WTC11 (cell line): Measurements from ENCODE around the gene PABPC3. TPM values are rescaled to one million over a fixed set of nuclear protein-coding genes. Genes with fewer than 3 reads are reported as not detected.
A peak's percentile ranks its signal among the peaks of the same experiment; 100 is the strongest.

Source experiments
- ATAC-seq: fragments of 200-7000 bp; cut with Tn5 transposase; 2 replicates; pipeline ENCODE4 v1.10.0; 2021; ENCODE audit warnings: mild to moderate bottlenecking, moderate library complexity
- CTCF ChIA-PET: fragments of 300-600 bp; sonication (Branson Sonifier 250); formaldehyde crosslinking; loops from one replicate; lab custom pipeline; 2021; ENCODE audit warnings: antibody characterized with exemption; lab: Charles Lee
- POLR2A ChIA-PET: fragments of 350-600 bp; sonication (Branson Sonifier 250); formaldehyde crosslinking; loops from one replicate; lab custom pipeline; 2021; ENCODE audit warnings: antibody characterized with exemption; lab: Charles Lee
- DNase-seq: peaks from one replicate; pipeline ENCODE4 v3.0.0; 2021; ENCODE audit warnings: low spot score
- H3K27ac Mint-ChIP-seq: 2 replicates; pipeline ENCODE4 v1.8.0; 2021; ENCODE audit warnings: mixed read lengths
- H3K27me3 Mint-ChIP-seq: 2 replicates; pipeline ENCODE4 v1.8.0; 2021; ENCODE audit warnings: low read depth, mild to moderate bottlenecking, moderate library complexity, mixed read lengths
- H3K36me3 Mint-ChIP-seq: 2 replicates; pipeline ENCODE4 v1.8.0; 2021; ENCODE audit warnings: mixed read lengths
- H3K4me1 Mint-ChIP-seq: 2 replicates; pipeline ENCODE4 v1.8.0; 2022; ENCODE audit warnings: mixed read lengths
- H3K4me3 Mint-ChIP-seq: 2 replicates; pipeline ENCODE4 v1.8.0; 2021; ENCODE audit warnings: mild to moderate bottlenecking, moderate library complexity, mixed read lengths
- H3K9me3 Mint-ChIP-seq: 2 replicates; pipeline ENCODE4 v1.8.0; 2021; ENCODE audit warnings: mixed read lengths
- CREB1 ChIP-seq: sonication (generic); formaldehyde crosslinking; IDR thresholded peaks from 2 replicates; pipeline ENCODE4 v1.8.0; 2023; ENCODE audit warnings: mild to moderate bottlenecking, missing genetic modification reagents
- ESRRA ChIP-seq: sonication (generic); formaldehyde crosslinking; IDR thresholded peaks from 2 replicates; pipeline ENCODE4 v1.8.1; 2022; ENCODE audit warnings: mild to moderate bottlenecking, missing genetic modification reagents, borderline replicate concordance
- GABPB1 ChIP-seq: sonication (generic); formaldehyde crosslinking; IDR thresholded peaks from 2 replicates; pipeline ENCODE4 v1.8.1; 2023; ENCODE audit warnings: mild to moderate bottlenecking, missing genetic modification reagents
- GTF2I ChIP-seq: fragments of 250-450 bp; sonication (Bioruptor Pico); conservative IDR thresholded peaks from 2 replicates; pipeline ENCODE4 v1.4.0; 2021; ENCODE audit warnings: mild to moderate bottlenecking
- NFE2L1 ChIP-seq: sonication (generic); formaldehyde crosslinking; IDR thresholded peaks from 2 replicates; pipeline ENCODE4 v1.8.1; 2023; ENCODE audit warnings: missing genetic modification reagents
- NFYB ChIP-seq: sonication (generic); formaldehyde crosslinking; conservative IDR thresholded peaks from 2 replicates; pipeline ENCODE4 v1.8.0; 2022; ENCODE audit warnings: low read depth, missing genetic modification reagents
- NR1H2 ChIP-seq: sonication (generic); formaldehyde crosslinking; IDR thresholded peaks from 2 replicates; pipeline ENCODE4 v1.9.0; 2021; ENCODE audit warnings: mild to moderate bottlenecking, moderate library complexity, missing genetic modification reagents
- RORB ChIP-seq: fragments of 250-450 bp; sonication (Bioruptor Pico); IDR thresholded peaks from 2 replicates; pipeline ENCODE4 v1.9.0; 2021; ENCODE audit warnings: mild to moderate bottlenecking
- SMAD3 ChIP-seq: sonication (generic); formaldehyde crosslinking; IDR thresholded peaks from 2 replicates; pipeline ENCODE4 v1.8.0; 2022; ENCODE audit warnings: missing genetic modification reagents, mild to moderate bottlenecking, borderline replicate concordance
- TCF7 ChIP-seq: sonication (generic); formaldehyde crosslinking; IDR thresholded peaks from 2 replicates; pipeline ENCODE4 v1.8.0; 2022; ENCODE audit warnings: mild to moderate bottlenecking, low read depth, missing genetic modification reagents, moderate library complexity
- ZBTB21 ChIP-seq: sonication (generic); formaldehyde crosslinking; IDR thresholded peaks from 2 replicates; pipeline ENCODE4 v1.8.1; 2023; ENCODE audit warnings: mild to moderate bottlenecking, missing genetic modification reagents, borderline replicate concordance
- ZNF232 ChIP-seq: sonication (generic); formaldehyde crosslinking; IDR thresholded peaks from 2 replicates; pipeline ENCODE4 v1.8.0; 2022; ENCODE audit warnings: mild to moderate bottlenecking, missing genetic modification reagents
- total RNA-seq: library from RNA; stranded (reverse); gene quantifications from 3 replicates; pipeline ENCODE4 v1.2.3, GENCODE V29; 2021
- TF ChIP-seq, protein P1 (sequence below): fragments of 200-600 bp; IDR thresholded peaks from 2 replicates; pipeline ENCODE4 v1.8.0; 2022; ENCODE audit warnings: antibody characterized with exemption
- TF ChIP-seq, protein P2 (sequence below): fragments of 250-450 bp; sonication (Bioruptor Pico); IDR thresholded peaks from 2 replicates; pipeline ENCODE4 v1.9.0; 2021; ENCODE audit warnings: mild to moderate bottlenecking
- TF ChIP-seq, protein P3 (sequence below): sonication (generic); formaldehyde crosslinking; conservative IDR thresholded peaks from 2 replicates; pipeline ENCODE4 v1.8.1; 2023; ENCODE audit warnings: mild to moderate bottlenecking, low read depth, missing genetic modification reagents, moderate library complexity
- TF ChIP-seq, protein P4 (sequence below): sonication (generic); formaldehyde crosslinking; IDR thresholded peaks from 2 replicates; pipeline ENCODE4 v1.8.0; 2022; ENCODE audit warnings: mild to moderate bottlenecking, missing genetic modification reagents
- TF ChIP-seq, protein P5 (sequence below): fragments of 250-450 bp; sonication (Bioruptor Pico); IDR thresholded peaks from 2 replicates; pipeline ENCODE4 v1.9.0; 2021; ENCODE audit warnings: mild to moderate bottlenecking, borderline replicate concordance
- TF ChIP-seq, protein P6 (sequence below): sonication (generic); formaldehyde crosslinking; IDR thresholded peaks from 2 replicates; pipeline ENCODE4 v1.8.0; 2022; ENCODE audit warnings: mild to moderate bottlenecking, missing genetic modification reagents
- TF ChIP-seq, protein P7 (sequence below): sonication (generic); formaldehyde crosslinking; IDR thresholded peaks from 2 replicates; pipeline ENCODE4 v1.8.0; 2023; ENCODE audit warnings: missing genetic modification reagents

The PABPC3 gene
- total RNA-seq, 1 experiment from 2014 or later, result 0.35 TPM

DNA sequence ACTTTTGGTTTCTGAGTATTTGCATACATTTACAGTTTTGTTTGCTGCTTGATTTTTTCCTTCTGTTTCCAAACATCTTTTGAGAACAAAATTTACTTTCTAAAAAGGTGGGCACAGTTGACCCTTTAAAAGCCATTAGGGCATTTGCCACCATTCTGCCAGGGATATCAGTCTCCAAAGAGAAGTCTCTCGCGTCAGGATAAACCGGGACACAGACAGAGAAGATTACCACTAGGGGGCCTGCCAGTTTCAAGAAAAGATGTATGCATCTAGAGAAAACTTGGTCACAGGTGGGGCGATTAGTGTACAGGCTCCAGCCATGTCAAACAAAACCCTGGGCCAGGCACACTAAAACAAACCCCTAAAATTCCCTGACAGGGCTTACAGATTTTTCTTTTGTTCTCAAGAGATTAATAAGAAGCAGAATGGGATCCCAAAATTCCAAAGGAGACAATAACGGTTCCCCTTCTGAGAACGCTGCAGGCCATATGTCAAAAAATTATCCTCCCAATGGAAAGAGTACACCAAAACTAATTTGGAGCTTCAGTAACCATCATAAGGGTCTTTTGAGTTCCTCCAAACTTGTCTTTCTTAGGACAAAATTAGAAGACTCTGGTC is 10.7 kb upstream of the PABPC3 start:
- Mint-ChIP-seq H3K27ac (no peak overlapping the region), H3K27me3 (no peaks in the 10 kb centered on the region), H3K9me3 (no peaks in the 10 kb centered on the region), H3K4me3 (no peak overlapping the region), H3K36me3 (no peaks in the 10 kb centered on the region), H3K4me1 (peaks cover 14% of the 10 kb centered on the region)
- TF ChIP-seq, protein P1, sequence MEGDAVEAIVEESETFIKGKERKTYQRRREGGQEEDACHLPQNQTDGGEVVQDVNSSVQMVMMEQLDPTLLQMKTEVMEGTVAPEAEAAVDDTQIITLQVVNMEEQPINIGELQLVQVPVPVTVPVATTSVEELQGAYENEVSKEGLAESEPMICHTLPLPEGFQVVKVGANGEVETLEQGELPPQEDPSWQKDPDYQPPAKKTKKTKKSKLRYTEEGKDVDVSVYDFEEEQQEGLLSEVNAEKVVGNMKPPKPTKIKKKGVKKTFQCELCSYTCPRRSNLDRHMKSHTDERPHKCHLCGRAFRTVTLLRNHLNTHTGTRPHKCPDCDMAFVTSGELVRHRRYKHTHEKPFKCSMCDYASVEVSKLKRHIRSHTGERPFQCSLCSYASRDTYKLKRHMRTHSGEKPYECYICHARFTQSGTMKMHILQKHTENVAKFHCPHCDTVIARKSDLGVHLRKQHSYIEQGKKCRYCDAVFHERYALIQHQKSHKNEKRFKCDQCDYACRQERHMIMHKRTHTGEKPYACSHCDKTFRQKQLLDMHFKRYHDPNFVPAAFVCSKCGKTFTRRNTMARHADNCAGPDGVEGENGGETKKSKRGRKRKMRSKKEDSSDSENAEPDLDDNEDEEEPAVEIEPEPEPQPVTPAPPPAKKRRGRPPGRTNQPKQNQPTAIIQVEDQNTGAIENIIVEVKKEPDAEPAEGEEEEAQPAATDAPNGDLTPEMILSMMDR, result peak; percentile 51
- TF ChIP-seq, protein P2, sequence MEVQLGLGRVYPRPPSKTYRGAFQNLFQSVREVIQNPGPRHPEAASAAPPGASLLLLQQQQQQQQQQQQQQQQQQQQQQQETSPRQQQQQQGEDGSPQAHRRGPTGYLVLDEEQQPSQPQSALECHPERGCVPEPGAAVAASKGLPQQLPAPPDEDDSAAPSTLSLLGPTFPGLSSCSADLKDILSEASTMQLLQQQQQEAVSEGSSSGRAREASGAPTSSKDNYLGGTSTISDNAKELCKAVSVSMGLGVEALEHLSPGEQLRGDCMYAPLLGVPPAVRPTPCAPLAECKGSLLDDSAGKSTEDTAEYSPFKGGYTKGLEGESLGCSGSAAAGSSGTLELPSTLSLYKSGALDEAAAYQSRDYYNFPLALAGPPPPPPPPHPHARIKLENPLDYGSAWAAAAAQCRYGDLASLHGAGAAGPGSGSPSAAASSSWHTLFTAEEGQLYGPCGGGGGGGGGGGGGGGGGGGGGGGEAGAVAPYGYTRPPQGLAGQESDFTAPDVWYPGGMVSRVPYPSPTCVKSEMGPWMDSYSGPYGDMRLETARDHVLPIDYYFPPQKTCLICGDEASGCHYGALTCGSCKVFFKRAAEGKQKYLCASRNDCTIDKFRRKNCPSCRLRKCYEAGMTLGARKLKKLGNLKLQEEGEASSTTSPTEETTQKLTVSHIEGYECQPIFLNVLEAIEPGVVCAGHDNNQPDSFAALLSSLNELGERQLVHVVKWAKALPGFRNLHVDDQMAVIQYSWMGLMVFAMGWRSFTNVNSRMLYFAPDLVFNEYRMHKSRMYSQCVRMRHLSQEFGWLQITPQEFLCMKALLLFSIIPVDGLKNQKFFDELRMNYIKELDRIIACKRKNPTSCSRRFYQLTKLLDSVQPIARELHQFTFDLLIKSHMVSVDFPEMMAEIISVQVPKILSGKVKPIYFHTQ, result no peak
- TF ChIP-seq, protein P3, sequence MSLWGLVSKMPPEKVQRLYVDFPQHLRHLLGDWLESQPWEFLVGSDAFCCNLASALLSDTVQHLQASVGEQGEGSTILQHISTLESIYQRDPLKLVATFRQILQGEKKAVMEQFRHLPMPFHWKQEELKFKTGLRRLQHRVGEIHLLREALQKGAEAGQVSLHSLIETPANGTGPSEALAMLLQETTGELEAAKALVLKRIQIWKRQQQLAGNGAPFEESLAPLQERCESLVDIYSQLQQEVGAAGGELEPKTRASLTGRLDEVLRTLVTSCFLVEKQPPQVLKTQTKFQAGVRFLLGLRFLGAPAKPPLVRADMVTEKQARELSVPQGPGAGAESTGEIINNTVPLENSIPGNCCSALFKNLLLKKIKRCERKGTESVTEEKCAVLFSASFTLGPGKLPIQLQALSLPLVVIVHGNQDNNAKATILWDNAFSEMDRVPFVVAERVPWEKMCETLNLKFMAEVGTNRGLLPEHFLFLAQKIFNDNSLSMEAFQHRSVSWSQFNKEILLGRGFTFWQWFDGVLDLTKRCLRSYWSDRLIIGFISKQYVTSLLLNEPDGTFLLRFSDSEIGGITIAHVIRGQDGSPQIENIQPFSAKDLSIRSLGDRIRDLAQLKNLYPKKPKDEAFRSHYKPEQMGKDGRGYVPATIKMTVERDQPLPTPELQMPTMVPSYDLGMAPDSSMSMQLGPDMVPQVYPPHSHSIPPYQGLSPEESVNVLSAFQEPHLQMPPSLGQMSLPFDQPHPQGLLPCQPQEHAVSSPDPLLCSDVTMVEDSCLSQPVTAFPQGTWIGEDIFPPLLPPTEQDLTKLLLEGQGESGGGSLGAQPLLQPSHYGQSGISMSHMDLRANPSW, result no peak
- TF ChIP-seq, protein P4, sequence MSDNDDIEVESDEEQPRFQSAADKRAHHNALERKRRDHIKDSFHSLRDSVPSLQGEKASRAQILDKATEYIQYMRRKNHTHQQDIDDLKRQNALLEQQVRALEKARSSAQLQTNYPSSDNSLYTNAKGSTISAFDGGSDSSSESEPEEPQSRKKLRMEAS (CRISPR knock-in tag), result no peak
- TF ChIP-seq GTF2I (CRISPR knock-in tag) (no peak), GABPB1 (CRISPR knock-in tag) (no peak)
- TF ChIP-seq, protein P5, sequence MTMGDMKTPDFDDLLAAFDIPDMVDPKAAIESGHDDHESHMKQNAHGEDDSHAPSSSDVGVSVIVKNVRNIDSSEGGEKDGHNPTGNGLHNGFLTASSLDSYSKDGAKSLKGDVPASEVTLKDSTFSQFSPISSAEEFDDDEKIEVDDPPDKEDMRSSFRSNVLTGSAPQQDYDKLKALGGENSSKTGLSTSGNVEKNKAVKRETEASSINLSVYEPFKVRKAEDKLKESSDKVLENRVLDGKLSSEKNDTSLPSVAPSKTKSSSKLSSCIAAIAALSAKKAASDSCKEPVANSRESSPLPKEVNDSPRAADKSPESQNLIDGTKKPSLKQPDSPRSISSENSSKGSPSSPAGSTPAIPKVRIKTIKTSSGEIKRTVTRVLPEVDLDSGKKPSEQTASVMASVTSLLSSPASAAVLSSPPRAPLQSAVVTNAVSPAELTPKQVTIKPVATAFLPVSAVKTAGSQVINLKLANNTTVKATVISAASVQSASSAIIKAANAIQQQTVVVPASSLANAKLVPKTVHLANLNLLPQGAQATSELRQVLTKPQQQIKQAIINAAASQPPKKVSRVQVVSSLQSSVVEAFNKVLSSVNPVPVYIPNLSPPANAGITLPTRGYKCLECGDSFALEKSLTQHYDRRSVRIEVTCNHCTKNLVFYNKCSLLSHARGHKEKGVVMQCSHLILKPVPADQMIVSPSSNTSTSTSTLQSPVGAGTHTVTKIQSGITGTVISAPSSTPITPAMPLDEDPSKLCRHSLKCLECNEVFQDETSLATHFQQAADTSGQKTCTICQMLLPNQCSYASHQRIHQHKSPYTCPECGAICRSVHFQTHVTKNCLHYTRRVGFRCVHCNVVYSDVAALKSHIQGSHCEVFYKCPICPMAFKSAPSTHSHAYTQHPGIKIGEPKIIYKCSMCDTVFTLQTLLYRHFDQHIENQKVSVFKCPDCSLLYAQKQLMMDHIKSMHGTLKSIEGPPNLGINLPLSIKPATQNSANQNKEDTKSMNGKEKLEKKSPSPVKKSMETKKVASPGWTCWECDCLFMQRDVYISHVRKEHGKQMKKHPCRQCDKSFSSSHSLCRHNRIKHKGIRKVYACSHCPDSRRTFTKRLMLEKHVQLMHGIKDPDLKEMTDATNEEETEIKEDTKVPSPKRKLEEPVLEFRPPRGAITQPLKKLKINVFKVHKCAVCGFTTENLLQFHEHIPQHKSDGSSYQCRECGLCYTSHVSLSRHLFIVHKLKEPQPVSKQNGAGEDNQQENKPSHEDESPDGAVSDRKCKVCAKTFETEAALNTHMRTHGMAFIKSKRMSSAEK (CRISPR knock-in tag), result no peak
- ChIA-PET POLR2A (no interaction called here), CTCF (interaction anchor here (0.7 to 1.4 kb wide), 3 partner anchors 26 to 433 kb away, joined by 3 read pairs; no protein-coding TSS in a partner anchor)
- DNase-seq (peak; percentile 50), ATAC-seq (peak; percentile 71)

DNA sequence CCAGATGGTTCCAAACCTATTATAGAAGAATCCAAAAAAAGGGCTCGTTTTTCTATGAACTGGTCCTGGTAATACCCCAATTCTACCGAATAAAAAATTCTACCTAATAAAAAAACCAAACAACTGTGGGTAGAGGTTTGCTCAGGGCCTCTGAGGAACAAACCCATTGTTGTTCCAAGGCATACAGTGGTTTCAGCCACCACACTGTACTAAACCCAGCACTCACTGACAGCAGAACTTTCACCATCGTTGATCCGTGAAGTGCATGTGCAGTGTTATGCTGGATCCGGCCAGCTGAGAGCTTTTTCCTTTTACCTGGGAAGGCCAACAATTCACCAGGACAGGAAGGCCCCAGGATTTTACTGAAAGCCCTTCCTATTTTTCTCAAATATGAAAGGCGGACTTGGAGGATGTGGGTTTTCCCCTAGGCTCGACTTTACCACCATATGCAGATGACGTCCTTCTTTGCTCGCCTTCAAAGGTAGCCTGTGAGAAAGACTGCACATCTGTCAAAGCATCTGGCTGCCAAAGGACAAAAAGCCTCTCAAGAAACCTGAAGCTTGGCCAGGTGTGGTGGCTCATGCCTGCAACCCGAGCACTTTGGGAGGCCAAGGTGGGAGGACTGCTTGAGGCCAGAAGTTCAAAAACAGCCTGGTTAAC is 7.2 kb upstream of the PABPC3 start:
- no peaks in the 10 kb centered on the region for H3K9me3 Mint-ChIP-seq
- no peak for DNase-seq
- H3K4me3 Mint-ChIP-seq, result no peak overlapping the region
- no peaks in the 10 kb centered on the region for H3K27me3 Mint-ChIP-seq
- no peaks in the 10 kb centered on the region for H3K36me3 Mint-ChIP-seq
- CTCF ChIA-PET, result interaction anchor here (0.7 to 1.3 kb wide), 3 partner anchors 24 to 84 kb away, joined by 3 to 4 read pairs (median 3); no protein-coding TSS in a partner anchor
- H3K4me1 Mint-ChIP-seq, result peaks cover 8% of the 10 kb centered on the region
- no peak overlapping the region for H3K27ac Mint-ChIP-seq
- POLR2A ChIA-PET, result no interaction called here
- ATAC-seq, result no peak
- no peak for TF ChIP-seq ESRRA (CRISPR knock-in tag)
- TF ChIP-seq, protein P6, sequence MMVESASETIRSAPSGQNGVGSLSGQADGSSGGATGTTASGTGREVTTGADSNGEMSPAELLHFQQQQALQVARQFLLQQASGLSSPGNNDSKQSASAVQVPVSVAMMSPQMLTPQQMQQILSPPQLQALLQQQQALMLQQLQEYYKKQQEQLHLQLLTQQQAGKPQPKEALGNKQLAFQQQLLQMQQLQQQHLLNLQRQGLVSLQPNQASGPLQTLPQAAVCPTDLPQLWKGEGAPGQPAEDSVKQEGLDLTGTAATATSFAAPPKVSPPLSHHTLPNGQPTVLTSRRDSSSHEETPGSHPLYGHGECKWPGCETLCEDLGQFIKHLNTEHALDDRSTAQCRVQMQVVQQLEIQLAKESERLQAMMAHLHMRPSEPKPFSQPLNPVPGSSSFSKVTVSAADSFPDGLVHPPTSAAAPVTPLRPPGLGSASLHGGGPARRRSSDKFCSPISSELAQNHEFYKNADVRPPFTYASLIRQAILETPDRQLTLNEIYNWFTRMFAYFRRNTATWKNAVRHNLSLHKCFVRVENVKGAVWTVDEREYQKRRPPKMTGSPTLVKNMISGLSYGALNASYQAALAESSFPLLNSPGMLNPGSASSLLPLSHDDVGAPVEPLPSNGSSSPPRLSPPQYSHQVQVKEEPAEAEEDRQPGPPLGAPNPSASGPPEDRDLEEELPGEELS (CRISPR knock-in tag), result no peak
- no peak for TF ChIP-seq ZNF232 (CRISPR knock-in tag)
- no peak for TF ChIP-seq GTF2I (CRISPR knock-in tag)
- TF ChIP-seq NFYB (CRISPR knock-in tag), result no peak
- TF ChIP-seq TCF7 (CRISPR knock-in tag), result no peak
- no peak for TF ChIP-seq RORB (CRISPR knock-in tag)
- TF ChIP-seq NR1H2 (CRISPR knock-in tag), result no peak
- no peak for TF ChIP-seq NFE2L1
- TF ChIP-seq ZBTB21 (CRISPR knock-in tag), result no peak
- TF ChIP-seq SMAD3 (CRISPR knock-in tag), result no peak
- TF ChIP-seq, protein P7, sequence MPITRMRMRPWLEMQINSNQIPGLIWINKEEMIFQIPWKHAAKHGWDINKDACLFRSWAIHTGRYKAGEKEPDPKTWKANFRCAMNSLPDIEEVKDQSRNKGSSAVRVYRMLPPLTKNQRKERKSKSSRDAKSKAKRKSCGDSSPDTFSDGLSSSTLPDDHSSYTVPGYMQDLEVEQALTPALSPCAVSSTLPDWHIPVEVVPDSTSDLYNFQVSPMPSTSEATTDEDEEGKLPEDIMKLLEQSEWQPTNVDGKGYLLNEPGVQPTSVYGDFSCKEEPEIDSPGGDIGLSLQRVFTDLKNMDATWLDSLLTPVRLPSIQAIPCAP (CRISPR knock-in tag), result no peak
- TF ChIP-seq CREB1 (CRISPR knock-in tag), result no peak
